ENCODE measurements around the gene FBXL15.

FBXL15 gene

GRCh38 chr10:102401735-102402511 lies 18.7 kb upstream of the FBXL15 start:
- no peak for ATAC-seq (replicated peaks)
- no peak for DNase-seq
- Mint-ChIP-seq H3K4me1 (ENCODE audit: low read depth in 2 of 2) (peaks cover 12 to 21% of the 10 kb centered on the region in 2 donors), H3K36me3 (ENCODE audit: insufficient read depth) (peaks cover 90% of the 10 kb centered on the region), H3K9me3 (no peaks in the 10 kb centered on the region), H3K27ac (peak overlapping the region in 1 of 2 donors; percentile 85), H3K27me3 (peaks cover 7 to 14% of the 10 kb centered on the region in 2 donors), H3K4me3 (peak overlapping the region in 1 of 2 donors; percentile 23)

GRCh38 chr10:102402512-102402896 lies 18.1 kb upstream of the FBXL15 start:
- Mint-ChIP-seq H3K27ac (peak overlapping the region in 1 of 2 donors; percentile 85), H3K4me1 (ENCODE audit: low read depth in 2 of 2) (peaks cover 12 to 19% of the 10 kb centered on the region in 2 donors), H3K4me3 (no peak overlapping the region), H3K27me3 (peaks cover 7 to 20% of the 10 kb centered on the region in 2 donors), H3K36me3 (ENCODE audit: insufficient read depth) (peaks cover 90% of the 10 kb centered on the region), H3K9me3 (no peaks in the 10 kb centered on the region)
- ATAC-seq (replicated peaks), result no peak
- DNase-seq, result no peak

DNA sequence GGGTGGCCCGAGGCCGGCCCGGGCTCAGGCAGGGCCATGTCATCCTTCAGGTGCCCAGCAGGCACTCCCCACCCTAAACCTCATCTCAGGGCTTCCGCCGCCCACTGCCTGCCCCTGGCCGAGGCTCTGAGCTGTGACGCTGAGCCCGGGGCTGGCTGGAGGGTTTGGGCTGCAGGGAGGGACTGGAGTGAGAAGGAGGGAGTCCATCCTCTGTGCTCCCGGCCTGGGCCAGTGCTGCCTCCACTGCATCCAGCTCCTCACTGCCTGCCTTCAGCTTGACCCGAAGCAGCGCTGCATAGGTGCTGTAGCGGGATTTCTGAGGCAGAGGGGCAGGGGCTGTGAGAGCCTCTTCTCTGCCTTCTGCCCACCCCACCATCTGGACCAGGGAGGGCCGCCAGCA lies 17.5 kb upstream of the FBXL15 start:
- H3K27ac Mint-ChIP-seq, result peak overlapping the region in 1 of 2 donors; percentile 90
- H3K4me3 Mint-ChIP-seq, result no peak overlapping the region
- H3K36me3 Mint-ChIP-seq (ENCODE audit: insufficient read depth), result peaks cover 91% of the 10 kb centered on the region
- H3K4me1 Mint-ChIP-seq (ENCODE audit: low read depth in 2 of 2), result peaks cover 9 to 17% of the 10 kb centered on the region in 2 donors
- ATAC-seq (replicated peaks) (no peak), DNase-seq (no peak)
- H3K27me3 Mint-ChIP-seq, result peaks cover 10 to 26% of the 10 kb centered on the region in 2 donors
- H3K9me3 Mint-ChIP-seq, result no peaks in the 10 kb centered on the region

DNA sequence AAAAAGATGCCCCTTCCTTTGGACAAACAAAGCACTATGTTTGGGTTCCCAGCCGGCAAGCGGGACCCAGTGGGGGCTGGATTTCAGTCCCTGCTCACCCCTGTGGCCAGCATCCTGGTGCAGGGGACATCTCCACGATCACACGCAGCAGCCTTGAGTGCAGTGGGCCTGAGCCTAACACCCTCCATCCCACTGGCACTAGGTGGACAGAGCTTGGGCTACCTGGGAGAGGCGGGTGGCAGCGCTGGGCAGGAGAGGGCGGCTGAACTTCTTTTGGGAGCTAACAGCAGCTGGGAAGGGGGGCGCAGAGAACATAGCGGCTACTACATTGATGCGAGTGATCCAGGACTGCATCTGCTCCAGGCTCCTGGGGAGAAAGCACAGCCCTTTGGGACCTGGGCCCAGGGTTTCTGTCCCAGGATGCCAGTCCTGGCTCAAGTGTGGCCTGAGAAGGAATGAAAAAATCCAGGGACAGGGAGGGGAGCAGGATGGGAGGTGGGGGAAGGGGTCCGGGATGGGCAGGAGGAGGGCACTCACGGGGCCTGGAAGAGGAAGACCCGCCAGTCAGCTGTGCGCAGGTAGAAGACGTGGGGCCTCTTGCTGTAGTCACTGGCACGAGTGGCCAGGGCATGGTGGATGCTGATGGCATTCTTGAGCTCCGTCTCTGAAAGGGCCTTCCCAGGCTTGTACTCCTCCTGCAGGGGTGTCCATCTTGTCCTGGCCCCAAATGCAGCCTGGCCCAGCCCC lies 16.1 kb upstream of the FBXL15 start:
- Mint-ChIP-seq H3K36me3 (ENCODE audit: insufficient read depth) (peaks cover 79% of the 10 kb centered on the region), H3K9me3 (no peaks in the 10 kb centered on the region), H3K4me3 (peak overlapping the region in 1 of 2 donors; percentile 15), H3K4me1 (ENCODE audit: low read depth in 2 of 2) (peaks cover 7 to 15% of the 10 kb centered on the region in 2 donors), H3K27me3 (peaks cover 19 to 39% of the 10 kb centered on the region in 2 donors), H3K27ac (peak overlapping the region; percentile 68 to 90)
- DNase-seq (no peak), ATAC-seq (replicated peaks) (no peak)

DNA sequence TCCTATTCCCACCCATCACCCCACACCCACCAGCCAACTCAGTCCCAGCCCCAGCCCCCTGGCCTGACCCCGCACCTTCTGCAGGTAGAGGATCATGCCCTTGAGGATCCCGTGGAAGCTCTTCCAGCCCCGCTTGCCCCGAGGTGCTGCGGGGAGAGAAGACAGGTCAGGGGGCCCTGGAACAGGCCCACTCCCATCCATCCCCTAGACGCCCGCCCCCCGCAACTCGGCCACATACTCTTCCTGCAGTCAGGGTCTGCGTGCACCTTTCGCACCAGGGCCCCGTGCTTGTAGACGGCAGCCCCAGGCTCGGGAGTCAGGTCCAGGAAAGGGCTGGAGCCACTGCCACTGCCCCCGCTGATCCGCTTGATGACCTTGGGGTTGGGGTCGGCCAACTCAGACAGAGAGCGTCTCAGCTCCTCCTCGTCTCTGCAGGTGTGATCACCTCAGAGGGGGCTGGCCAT lies 15.5 kb upstream of the FBXL15 start:
- ATAC-seq (replicated peaks) (no peak), DNase-seq (no peak)
- Mint-ChIP-seq H3K4me1 (ENCODE audit: low read depth in 2 of 2) (peaks cover 13 to 17% of the 10 kb centered on the region in 2 donors), H3K36me3 (ENCODE audit: insufficient read depth) (peaks cover 75% of the 10 kb centered on the region), H3K27ac (peak overlapping the region; percentile 68 to 90), H3K4me3 (peak overlapping the region in 1 of 2 donors; percentile 15), H3K9me3 (no peaks in the 10 kb centered on the region), H3K27me3 (peaks cover 25 to 45% of the 10 kb centered on the region in 2 donors)

- Mint-ChIP-seq H3K36me3 (ENCODE audit: insufficient read depth) (peaks cover 73% of the 10 kb centered on the region), H3K27me3 (peaks cover 26 to 50% of the 10 kb centered on the region in 2 donors), H3K4me1 (ENCODE audit: low read depth in 2 of 2) (peaks cover 13 to 14% of the 10 kb centered on the region in 2 donors), H3K4me3 (peak overlapping the region in 1 of 2 donors; percentile 15), H3K27ac (peak overlapping the region; percentile 68 to 90), H3K9me3 (no peaks in the 10 kb centered on the region)
- DNase-seq, result no peak
- ATAC-seq (replicated peaks), result peak; percentile 6
Observed at GRCh38 chr10:102405632-102406031, 15.0 kb upstream of the FBXL15 start.

DNA sequence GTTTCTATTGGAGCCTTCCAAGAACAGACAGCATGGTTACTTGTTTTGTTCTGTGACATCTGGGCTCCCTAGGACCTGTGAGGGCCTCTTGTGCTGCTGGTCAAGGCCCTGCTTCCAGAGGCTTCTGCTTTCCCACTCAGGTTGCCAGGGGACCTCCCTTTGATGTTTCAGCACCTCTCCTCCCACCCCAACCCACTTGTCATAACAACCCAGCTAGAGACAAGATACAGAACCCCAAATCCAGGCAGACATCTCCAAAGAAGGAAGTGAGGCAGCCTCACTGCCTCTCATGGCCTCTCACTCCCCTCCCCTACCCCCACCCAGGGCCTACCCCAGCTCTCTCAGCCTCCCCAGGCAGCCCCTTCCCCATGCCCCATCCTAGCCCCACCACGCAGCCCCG lies 13.8 kb upstream of the FBXL15 start:
- H3K27me3 Mint-ChIP-seq, result peaks cover 38 to 61% of the 10 kb centered on the region in 2 donors
- H3K4me1 Mint-ChIP-seq (ENCODE audit: low read depth in 2 of 2), result peaks cover 16 to 20% of the 10 kb centered on the region in 2 donors
- no peaks in the 10 kb centered on the region for H3K9me3 Mint-ChIP-seq
- ATAC-seq (replicated peaks) (no peak), DNase-seq (no peak)
- peaks cover 67% of the 10 kb centered on the region for H3K36me3 Mint-ChIP-seq (ENCODE audit: insufficient read depth)
- peak overlapping the region in 1 of 2 donors; percentile 33 for H3K4me3 Mint-ChIP-seq
- peak overlapping the region in 1 of 2 donors; percentile 90 for H3K27ac Mint-ChIP-seq

DNA sequence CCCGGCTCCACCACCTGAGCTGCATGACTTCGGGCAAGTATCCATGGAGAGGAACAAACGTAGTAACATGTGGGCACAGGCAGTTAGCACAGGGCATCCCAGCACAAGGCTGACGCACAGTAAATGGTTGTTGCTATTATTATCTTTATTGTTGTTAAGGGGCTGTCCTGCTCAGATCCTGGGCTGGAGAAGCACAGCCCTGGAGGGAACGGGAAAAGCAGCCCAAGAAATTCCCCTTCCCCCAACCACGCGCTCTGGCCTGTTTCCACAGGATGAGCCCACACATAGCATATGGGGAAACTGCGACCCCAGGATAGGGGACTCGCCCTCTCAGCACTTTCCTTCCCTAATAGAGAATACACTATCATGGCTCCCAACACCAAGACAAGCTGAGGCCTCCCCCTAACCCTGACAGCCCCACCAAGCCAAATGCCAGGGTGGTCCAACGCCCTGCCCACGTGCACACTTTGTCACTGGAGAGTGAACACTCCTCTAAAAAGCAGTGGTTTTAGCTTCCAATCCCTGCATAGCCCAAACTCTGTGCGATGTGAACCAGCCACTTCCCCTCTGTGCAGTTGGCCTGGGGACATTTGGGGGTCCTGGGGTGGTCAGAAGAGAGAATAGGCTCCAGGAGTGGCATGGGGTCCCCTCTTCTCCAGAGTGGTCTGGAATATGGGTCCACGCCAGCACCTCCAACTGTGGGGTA lies 13.1 kb upstream of the FBXL15 start:
- Mint-ChIP-seq H3K36me3 (ENCODE audit: insufficient read depth) (peaks cover 64% of the 10 kb centered on the region), H3K4me3 (peak overlapping the region; percentile 66 to 70), H3K9me3 (no peaks in the 10 kb centered on the region), H3K27me3 (peaks cover 44 to 69% of the 10 kb centered on the region in 2 donors), H3K4me1 (ENCODE audit: low read depth in 2 of 2) (peaks cover 16 to 21% of the 10 kb centered on the region in 2 donors), H3K27ac (peak overlapping the region in 1 of 2 donors; percentile 90)
- no peak for DNase-seq
- ATAC-seq (replicated peaks), result no peak

- no peaks in the 10 kb centered on the region for H3K9me3 Mint-ChIP-seq
- DNase-seq, result no peak
- H3K27me3 Mint-ChIP-seq, result peaks cover 44 to 76% of the 10 kb centered on the region in 2 donors
Observed at GRCh38 chr10:102408131-102408727, 12.4 kb upstream of the FBXL15 start.

DNA sequence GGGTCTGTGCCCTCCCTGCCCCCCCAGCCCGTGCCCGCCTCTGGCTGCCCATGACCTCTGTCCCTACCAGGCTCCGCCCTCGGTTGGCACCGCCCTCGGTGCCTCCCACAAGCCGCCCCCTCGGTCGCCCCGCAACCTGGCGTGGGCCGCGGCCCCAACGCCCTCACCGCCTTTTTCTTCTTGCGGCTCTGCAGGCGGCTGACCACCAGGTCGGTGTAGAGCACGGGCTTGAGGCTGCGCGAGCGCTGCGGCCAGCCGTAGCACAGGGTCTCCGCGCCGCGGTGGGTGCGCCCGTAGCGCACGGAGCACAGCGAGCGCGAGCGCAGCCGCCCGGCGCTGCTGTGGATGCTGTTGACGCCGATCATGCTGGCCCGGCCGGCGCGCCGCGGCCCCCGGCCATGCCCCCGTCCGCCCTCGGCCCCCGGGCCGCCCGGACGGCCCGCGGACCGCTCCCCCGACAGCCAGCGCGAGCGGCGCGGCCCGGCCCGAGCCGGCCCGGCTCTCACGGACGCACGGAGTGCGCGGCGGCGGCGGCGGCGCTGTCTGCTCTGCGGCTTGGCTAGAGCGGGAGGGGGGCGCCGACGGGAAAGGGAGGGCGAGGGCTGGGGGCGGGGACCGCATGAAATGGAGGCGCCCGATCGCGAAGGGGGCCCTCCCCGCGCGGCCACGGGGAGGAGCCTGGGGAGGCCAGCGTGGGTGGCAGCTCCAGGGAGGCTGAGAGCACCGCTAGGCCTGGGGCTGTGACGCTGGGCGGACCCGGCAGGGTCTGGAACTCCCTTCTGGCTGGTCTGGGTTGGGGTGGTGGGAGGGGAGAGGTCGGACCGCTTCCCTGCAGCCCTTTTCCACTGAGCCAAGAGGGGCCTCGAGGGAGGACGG lies 11.7 kb upstream of the FBXL15 start:
- peaks cover 16 to 21% of the 10 kb centered on the region in 2 donors for H3K4me1 Mint-ChIP-seq (ENCODE audit: low read depth in 2 of 2)
- DNase-seq (peak in 1 of 3 experiments; percentile 49), ATAC-seq (replicated peaks) (peak; percentile 68)
- peaks cover 44 to 83% of the 10 kb centered on the region in 2 donors for H3K27me3 Mint-ChIP-seq
- H3K27ac Mint-ChIP-seq, result peak overlapping the region in 1 of 2 donors; percentile 90
- H3K4me3 Mint-ChIP-seq, result peak overlapping the region; percentile 70 to 75
- no peaks in the 10 kb centered on the region for H3K9me3 Mint-ChIP-seq
- H3K36me3 Mint-ChIP-seq (ENCODE audit: insufficient read depth), result peaks cover 55% of the 10 kb centered on the region

More at GRCh38 chr10:102408131-102408727, 12.4 kb upstream of the FBXL15 start:
- peaks cover 61% of the 10 kb centered on the region for H3K36me3 Mint-ChIP-seq (ENCODE audit: insufficient read depth)
- H3K4me3 Mint-ChIP-seq, result peak overlapping the region; percentile 66 to 70
- peak overlapping the region in 1 of 2 donors; percentile 90 for H3K27ac Mint-ChIP-seq
- H3K4me1 Mint-ChIP-seq (ENCODE audit: low read depth in 2 of 2), result peaks cover 16 to 21% of the 10 kb centered on the region in 2 donors
- peak; percentile 6 for ATAC-seq (replicated peaks)

- Mint-ChIP-seq H3K4me3 (peak overlapping the region; percentile 68 to 75), H3K36me3 (ENCODE audit: insufficient read depth) (peaks cover 46% of the 10 kb centered on the region), H3K27ac (peak overlapping the region in 1 of 2 donors; percentile 18), H3K27me3 (peaks cover 44 to 91% of the 10 kb centered on the region in 2 donors), H3K9me3 (no peaks in the 10 kb centered on the region), H3K4me1 (ENCODE audit: low read depth in 2 of 2) (peaks cover 16 to 21% of the 10 kb centered on the region in 2 donors)
- DNase-seq (no peak), ATAC-seq (replicated peaks) (no peak)
Observed at GRCh38 chr10:102409604-102410428, 10.8 kb upstream of the FBXL15 start.
